ENCODE data around the gene PROK1. TPM values are rescaled to one million over a fixed set of nuclear protein-coding genes. Genes with fewer than 3 reads are reported as not detected.

Gene PROK1
- total and polyA plus RNA-seq, 2 of the 4 experiments (the other 2 are of a cell fraction): not detected

DNA sequence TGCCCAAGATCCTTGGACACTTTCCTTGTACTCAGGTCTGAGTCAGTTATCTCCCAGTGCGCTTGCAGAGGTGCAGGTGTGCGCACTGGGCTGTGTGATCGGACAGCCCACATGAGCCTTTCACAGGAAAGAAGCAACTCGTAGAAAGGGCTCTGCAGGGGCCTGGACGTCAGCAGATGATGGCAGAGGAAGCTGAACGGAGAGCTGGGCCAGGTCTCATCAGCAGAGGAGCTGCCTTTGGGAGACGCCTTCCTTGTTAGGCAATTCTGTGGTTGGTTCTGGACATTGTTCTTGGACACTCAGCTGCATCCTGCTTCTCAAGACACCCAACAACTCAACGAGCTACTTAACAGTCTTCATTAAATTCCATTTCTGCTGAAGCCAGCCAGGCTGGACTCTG, 7.5 kb upstream of the PROK1 start:
- no peak overlapping the region for H4K5ac ChIP-seq (ENCODE audit: low read depth, low read length)
- no peak overlapping the region for H3K56ac ChIP-seq (ENCODE audit: extremely low read depth, insufficient read depth, low read length)
- H2AFZ ChIP-seq (replicated peaks; ENCODE audit: low read length, poor library complexity): no peak overlapping the region
- ChIA-PET CTCF (interaction anchor here (1.4 to 1.5 kb wide), 2 partner anchors 17 kb away, joined by 3 to 4 read pairs; no protein-coding TSS in a partner anchor), POLR2A (ENCODE audit: unreplicated experiment) (no interaction called here)
- no peak overlapping the region for H3K27ac ChIP-seq (ENCODE audit: insufficient read depth, low read length)
- H2BK15ac ChIP-seq (ENCODE audit: low read depth, low read length): no peak overlapping the region
- no peaks in the 10 kb centered on the region for H4K20me1 ChIP-seq (ENCODE audit: insufficient read depth, low read length)
- no peaks in the 10 kb centered on the region for H3K9me1 ChIP-seq (ENCODE audit: insufficient read depth, low read length)
- no peak overlapping the region for H3K9ac ChIP-seq (ENCODE audit: low read depth, low read length)
- in situ Hi-C loops (cut with MboI; ENCODE audit: low sequenced_read_pairs) (no loop called here), intact Hi-C loops (cut with micrococcal nuclease) (no loop called here), dilution Hi-C loops (cut with HindIII; ENCODE audit: low sequenced_read_pairs, unreplicated experiment) (no loop called here)
- no peak overlapping the region for H3K23ac ChIP-seq (ENCODE audit: low read depth, low read length)
- H4K91ac ChIP-seq (ENCODE audit: insufficient read depth, low read depth, low read length): no peak overlapping the region
- no peaks in the 10 kb centered on the region for H3K9me3 ChIP-seq (ENCODE audit: control insufficient read depth, insufficient read depth, low read length)
- peaks cover 4% of the 10 kb centered on the region; the same call in 1 of the 2 replicates for H3K4me1 ChIP-seq (ENCODE audit: control insufficient read depth, insufficient read depth, low read length)
- H2BK5ac ChIP-seq (ENCODE audit: low read depth, low read length, poor library complexity, severe bottlenecking): no peak overlapping the region
- no peaks in the 10 kb centered on the region for H3K79me1 ChIP-seq (ENCODE audit: low read depth in 1 of 2, low read length in 2 of 2)
- DNase-seq (no peak), ATAC-seq (ENCODE audit: low read depth) (no peak)
- no peak overlapping the region for H2AK9ac ChIP-seq (replicated peaks; ENCODE audit: low read depth, low read length, poor library complexity)
- peaks cover 44% of the 10 kb centered on the region for H3K27me3 ChIP-seq (ENCODE audit: control insufficient read depth, insufficient read depth, low read length)
- H3K4me3 ChIP-seq (ENCODE audit: insufficient read depth, low read depth, low read length): no peak overlapping the region
- no peak overlapping the region for H3K14ac ChIP-seq (replicated peaks; ENCODE audit: low read depth, low read length)
- no peaks in the 10 kb centered on the region for H3K36me3 ChIP-seq (ENCODE audit: control insufficient read depth, insufficient read depth, low read length)
- WGBS, 2 experiments (ENCODE audit: extremely low coverage in 2 of 2, insufficient read length in 1 of 2): no CpG with 5 or more reads among the region's 8 CpGs
- H2BK20ac ChIP-seq (ENCODE audit: low read depth, low read length): no peak overlapping the region
- no peak overlapping the region for H3K18ac ChIP-seq (ENCODE audit: low read depth, low read length)
- BruUV-seq (replicated peaks): no TSS peak
- H2AK5ac ChIP-seq (ENCODE audit: low read depth, low read length): no peak overlapping the region
- H4K8ac ChIP-seq (ENCODE audit: low read depth in 2 of 2, low read length in 2 of 2): no peak overlapping the region
- no peak overlapping the region for H2BK120ac ChIP-seq (ENCODE audit: low read depth, low read length)
- TF ChIP-seq USF2 (IDR thresholded peaks at IDR 0.05; ENCODE audit: low read depth, low read length) (no peak), CHD1 (IDR thresholded peaks at IDR 0.05; ENCODE audit: low read depth, low read length) (no peak), POLR2A (IDR thresholded peaks at IDR 0.05; ENCODE audit: low read depth, low read length) (no peak), BHLHE40 (IDR thresholded peaks at IDR 0.05; ENCODE audit: low read depth, low read length) (no peak), RFX5 (IDR thresholded peaks at IDR 0.05; ENCODE audit: low read depth, low read length) (no peak), RCOR1 (IDR thresholded peaks at IDR 0.05; ENCODE audit: insufficient replicate concordance, low read length) (no peak), RAD21 (IDR thresholded peaks at IDR 0.05; ENCODE audit: low read length) (no peak), FOS (IDR thresholded peaks at IDR 0.05; ENCODE audit: low read depth, low read length) (no peak), CEBPB (IDR thresholded peaks at IDR 0.05; ENCODE audit: low read depth, low read length) (no peak), SMC3 (IDR thresholded peaks at IDR 0.05; ENCODE audit: low read depth, low read length) (no peak), NFE2L2 (IDR thresholded peaks at IDR 0.05; ENCODE audit: low read depth, low read length) (no peak), MAZ (IDR thresholded peaks at IDR 0.05; ENCODE audit: borderline replicate concordance, low read depth, low read length) (no peak)
- TF ChIP-seq, protein P1, sequence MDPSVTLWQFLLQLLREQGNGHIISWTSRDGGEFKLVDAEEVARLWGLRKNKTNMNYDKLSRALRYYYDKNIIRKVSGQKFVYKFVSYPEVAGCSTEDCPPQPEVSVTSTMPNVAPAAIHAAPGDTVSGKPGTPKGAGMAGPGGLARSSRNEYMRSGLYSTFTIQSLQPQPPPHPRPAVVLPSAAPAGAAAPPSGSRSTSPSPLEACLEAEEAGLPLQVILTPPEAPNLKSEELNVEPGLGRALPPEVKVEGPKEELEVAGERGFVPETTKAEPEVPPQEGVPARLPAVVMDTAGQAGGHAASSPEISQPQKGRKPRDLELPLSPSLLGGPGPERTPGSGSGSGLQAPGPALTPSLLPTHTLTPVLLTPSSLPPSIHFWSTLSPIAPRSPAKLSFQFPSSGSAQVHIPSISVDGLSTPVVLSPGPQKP (IDR thresholded peaks at IDR 0.05; ENCODE audit: borderline replicate concordance, low read depth, low read length): no peak
- H3K4me2 ChIP-seq (ENCODE audit: low read depth, low read length): no peak overlapping the region
- no peak overlapping the region for H3K4ac ChIP-seq (ENCODE audit: low read depth, low read length)
